ELR (cell line): ENCODE measurements around the gene PDE4D.
A peak's percentile ranks its signal among the peaks of the same experiment; 100 is the strongest.
"Not testable (repeated sequence)": the region's sequence is repeated elsewhere in the genome, so short reads cannot be mapped to it uniquely, and the experiment has no call there.

Source experiments
- DNase-seq: peaks from one replicate; pipeline ENCODE4 v3.0.0-alpha.2; 2015; ENCODE audit warnings: low read depth

Gene PDE4D

GRCh38 chr5:58965677-58966414 is 927.7 kb downstream of the PDE4D start:
- no peak for DNase-seq

- no peak for DNase-seq
Measured at GRCh38 chr5:58963821-58964220, 929.7 kb downstream of the PDE4D start.

- DNase-seq = no peak
Measured at GRCh38 chr5:58963361-58963760, 930.2 kb downstream of the PDE4D start.

GRCh38 chr5:58961631-58962280 is 931.8 kb downstream of the PDE4D start:
- DNase-seq = no peak

- DNase-seq = no peak
Measured at GRCh38 chr5:58958701-58959100, 934.8 kb downstream of the PDE4D start.

GRCh38 chr5:58953218-58953617 is 940.3 kb downstream of the PDE4D start:
- DNase-seq = not testable (repeated sequence)

GRCh38 chr5:58950224-58950623 is 943.3 kb downstream of the PDE4D start:
- DNase-seq = no peak

- no peak for DNase-seq
Measured at GRCh38 chr5:58946230-58946629, 947.3 kb downstream of the PDE4D start.

- peak; percentile 26 for DNase-seq
Measured at GRCh38 chr5:58944221-58944620, 949.3 kb downstream of the PDE4D start.

GRCh38 chr5:58940446-58940845 is 953.1 kb downstream of the PDE4D start:
- no peak for DNase-seq

GRCh38 chr5:58939664-58940063 is 953.9 kb downstream of the PDE4D start:
- DNase-seq = no peak

- no peak for DNase-seq
Measured at GRCh38 chr5:58938563-58939424, 954.7 kb downstream of the PDE4D start.

- no peak for DNase-seq
Measured at GRCh38 chr5:58937031-58937681, 956.4 kb downstream of the PDE4D start.

GRCh38 chr5:58934629-58935097 is 958.9 kb downstream of the PDE4D start:
- DNase-seq = no peak

- DNase-seq = no peak
Measured at GRCh38 chr5:58933891-58934628, 959.5 kb downstream of the PDE4D start.

- DNase-seq = no peak
Measured at GRCh38 chr5:58932057-58932612, 961.4 kb downstream of the PDE4D start.

- DNase-seq = no peak
Measured at GRCh38 chr5:58930520-58930919, 963.0 kb downstream of the PDE4D start.

GRCh38 chr5:58929726-58930125 is 963.8 kb downstream of the PDE4D start:
- DNase-seq = no peak

GRCh38 chr5:58927938-58928337 is 965.6 kb downstream of the PDE4D start:
- DNase-seq = no peak

- DNase-seq = no peak
Measured at GRCh38 chr5:58927181-58927580, 966.3 kb downstream of the PDE4D start.

GRCh38 chr5:58926541-58926935 is 967.0 kb downstream of the PDE4D start:
- DNase-seq = no peak
